Measurements from ENCODE around the gene C14orf119.

C14orf119 gene

DNA sequence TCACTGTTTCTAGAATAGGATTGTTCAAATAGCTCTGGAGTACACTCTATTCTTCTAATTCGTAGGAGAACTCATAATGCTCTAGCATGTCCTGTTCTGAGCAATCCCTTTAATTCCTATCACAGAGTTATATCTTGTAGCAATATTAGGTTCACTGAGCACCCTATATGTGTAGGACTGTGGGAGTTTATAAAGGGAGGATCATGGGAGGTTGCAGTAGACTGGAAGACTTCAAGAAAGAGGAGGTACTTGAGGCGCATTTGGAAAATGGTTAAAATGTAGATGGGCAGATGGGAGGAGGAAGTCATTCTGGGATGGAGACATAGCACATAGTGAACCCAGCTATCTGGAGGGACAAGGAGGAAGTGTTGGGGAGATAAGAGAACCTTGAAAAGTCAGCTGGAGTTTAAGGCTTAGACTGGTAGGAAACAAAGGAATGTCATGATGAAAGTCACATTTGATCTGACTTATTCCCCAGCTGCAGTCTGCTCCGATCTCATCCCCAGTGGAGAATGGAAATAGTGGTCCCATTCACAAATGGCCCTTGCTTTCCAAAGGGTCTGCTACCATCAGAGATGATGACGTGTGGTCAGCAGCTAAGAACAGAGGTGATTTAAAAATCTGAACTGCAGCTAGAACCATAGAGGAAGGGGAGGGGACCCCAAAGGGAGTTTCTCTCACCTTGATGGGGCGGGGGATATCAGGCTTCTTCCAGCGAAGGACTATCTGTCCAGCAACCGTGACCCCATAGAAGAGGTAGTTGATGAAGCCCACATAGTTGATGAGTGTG lies 33.9 kb downstream of the C14orf119 start:
- FAIRE-seq, result no peak

DNA sequence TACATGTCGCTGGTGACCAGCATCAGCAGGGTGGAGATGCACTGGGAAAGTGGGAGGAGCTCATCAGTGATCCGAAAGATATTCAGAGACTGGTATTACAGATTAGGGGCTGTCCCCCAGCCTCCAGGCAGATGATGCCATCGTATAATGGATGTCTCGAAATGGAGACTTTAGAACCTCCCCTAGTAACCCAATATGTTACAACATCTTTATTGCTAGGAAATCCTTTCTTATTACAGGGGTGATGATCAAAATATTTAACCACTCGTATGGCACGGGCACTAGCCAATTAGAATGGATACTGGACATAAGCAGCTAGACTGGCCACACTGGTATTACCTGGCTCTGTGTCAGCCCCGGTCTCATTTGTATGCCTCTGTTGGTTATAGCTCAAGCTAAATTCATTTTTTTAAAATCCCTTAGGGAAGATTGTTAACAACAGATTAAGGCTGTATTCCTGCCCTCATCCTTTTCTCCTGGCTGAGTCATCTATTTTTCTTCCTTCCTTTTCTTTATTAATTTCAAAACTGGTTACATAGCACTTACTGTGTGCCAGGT lies 34.5 kb downstream of the C14orf119 start:
- no peak for FAIRE-seq

DNA sequence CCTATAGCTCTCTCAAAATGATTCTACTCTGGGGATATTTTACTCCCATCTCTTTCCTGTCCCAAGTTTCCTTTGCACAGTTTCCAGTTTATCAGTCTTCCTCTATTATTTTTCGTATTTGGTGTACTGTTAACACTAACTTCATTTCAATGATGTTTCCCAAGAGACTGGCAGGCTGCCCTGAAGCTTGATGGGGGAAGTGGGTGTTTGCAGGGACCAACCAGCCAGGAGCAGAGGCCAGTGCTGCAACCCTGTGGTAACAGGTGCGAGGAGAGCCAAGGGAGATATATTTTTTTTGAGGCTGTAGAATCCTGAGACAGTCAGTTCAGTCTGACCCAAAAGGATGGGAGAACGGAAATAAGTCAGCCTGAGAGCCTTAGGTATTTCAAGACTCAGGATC lies 35.6 kb downstream of the C14orf119 start:
- FAIRE-seq, result no peak

DNA sequence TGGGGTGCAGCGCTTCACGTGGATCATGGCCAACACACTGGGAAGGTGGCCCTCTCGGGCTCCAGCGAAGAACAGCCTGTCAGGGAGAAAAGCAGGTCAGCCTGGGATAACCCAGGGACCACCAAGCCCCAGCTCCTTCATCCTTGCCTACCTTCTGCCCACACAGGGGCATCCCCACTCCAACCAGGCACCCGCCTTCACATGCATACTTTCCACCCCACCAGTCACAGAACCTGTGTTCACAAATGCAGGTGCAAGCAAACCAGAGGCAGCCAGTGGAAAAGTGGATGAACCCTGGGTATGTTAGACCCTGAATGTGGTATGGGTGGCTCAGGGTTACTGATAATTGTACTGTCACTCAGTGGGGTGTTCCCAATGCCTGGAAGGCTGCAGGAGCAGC lies 36.2 kb downstream of the C14orf119 start:
- no peak for FAIRE-seq

DNA sequence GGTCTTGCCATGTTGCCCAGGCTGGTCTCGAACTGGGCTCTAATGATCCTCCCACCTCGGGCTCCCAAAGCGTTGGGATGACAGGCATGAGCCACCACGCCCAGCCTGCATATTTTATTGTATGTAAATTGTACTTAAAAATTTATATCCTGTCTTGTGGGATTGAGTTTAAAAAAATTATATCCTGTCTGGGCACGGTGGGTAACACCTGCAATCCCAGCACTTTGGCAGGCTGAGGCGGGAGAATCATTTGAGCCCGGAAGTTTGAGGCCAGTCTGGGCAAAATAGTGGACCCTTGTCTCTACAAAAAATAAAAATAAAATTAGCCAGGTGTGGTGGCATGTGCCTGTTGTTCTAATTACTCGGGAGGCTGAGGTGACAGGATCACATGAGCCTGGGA lies 37.7 kb downstream of the C14orf119 start:
- FAIRE-seq, result no peak

DNA sequence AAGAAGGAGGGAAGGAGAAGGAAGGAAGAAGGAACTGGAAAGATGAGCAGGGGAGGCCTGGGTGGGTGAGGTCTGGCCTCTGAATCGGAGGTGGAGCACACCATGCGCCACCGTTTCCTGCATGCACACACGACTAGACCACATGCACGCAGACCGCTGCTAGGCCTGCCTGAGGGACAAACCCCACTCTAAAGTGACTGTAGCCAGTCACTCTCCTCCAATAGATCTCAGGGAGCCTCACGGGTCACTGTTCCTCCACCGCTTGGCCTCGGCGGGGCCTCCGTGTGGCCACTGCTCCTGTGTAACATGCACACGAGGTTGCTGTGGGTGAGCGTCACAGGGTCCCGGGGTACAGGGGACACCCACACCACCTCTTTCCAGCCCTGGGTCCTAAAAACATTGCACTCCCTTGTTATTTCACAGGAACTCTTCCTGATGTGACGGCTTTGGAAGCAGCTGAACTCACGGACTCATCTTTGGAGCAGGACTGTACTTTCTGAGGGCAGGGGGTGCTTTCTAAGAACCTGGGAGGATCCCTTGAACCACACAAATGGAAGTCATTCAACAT lies 41.3 kb downstream of the C14orf119 start:
- FAIRE-seq, result no peak

DNA sequence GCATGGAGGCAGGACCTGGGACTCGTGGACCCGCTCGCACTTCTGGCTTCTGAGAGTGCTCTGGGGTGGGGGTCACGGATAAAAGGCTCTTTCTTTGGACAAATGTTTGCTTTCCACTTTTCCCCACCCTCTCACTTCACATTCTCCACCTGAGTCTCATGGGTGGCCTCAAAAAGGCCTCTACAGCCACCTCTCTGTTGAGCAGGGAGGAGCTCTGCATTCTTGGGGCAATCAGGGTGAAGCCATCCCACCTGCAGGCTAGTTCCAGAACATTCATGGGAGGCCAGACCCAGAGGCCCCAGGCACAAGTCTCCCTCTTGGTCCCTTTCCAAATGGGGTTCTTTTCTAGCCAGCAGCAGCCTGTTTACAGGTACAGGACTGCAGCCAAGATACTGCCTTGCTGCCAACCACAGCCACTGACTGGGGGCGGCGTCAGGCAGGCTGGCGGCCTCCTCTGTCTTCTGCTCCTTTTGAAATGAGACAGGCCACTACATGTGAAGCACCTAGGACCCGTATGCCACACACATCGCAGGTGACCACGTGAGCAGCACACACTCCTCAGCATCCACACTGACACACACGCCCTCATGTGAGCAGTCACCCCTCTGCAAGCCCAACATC lies 42.0 kb downstream of the C14orf119 start:
- no peak for FAIRE-seq

DNA sequence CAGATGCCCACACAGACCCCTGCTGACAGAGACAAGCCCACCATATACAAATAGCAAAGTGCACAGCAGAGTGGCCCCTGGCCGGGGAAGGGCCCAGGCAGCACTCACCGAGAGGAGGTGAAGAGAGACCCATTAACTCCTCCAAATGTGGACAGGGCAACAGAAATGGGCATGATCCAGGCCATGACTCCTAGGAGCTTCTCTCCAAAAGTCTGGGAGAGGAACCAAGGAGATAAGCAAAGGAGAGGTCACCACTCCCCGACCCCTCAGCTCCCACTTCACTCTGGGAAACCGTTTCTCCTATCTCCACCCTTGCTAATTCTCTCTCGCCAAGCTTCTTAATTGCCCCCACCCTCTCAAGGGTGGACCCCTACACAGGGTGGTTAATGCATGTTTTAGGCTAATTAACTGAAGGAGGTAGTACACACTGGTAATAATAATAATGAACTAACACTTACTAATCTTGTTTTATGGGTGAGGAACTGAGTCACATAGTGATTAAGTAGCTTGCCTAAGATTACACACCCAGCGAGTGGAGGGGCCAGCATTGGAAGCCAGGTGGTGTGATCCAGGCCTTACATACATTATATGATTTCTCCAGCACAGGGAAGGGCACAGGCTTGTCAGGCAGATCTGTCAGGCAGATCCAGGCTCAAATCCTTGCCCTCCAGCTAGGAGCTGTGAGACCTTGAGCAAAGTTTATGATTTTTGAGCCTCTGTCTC lies 42.7 kb downstream of the C14orf119 start:
- FAIRE-seq, result no peak

DNA sequence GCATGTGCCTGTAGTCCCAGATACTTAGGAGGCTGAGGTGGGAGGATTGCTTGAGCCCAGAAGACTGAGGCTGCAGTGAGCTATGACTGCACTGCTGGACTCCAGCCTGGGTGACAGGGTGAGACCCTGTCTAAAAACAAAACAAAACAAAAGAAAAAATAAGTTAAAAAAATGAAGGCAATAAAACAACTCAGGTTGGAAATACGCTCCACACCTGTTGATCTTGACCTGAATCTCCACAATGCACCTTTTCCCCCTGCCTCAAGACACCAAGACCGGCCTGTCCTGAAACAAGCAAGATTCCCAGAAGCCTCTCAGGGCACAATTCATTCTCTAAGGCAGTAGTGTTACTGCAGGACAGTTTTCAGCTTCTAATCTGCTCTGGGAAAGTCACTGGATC lies 44.6 kb downstream of the C14orf119 start:
- no peak for FAIRE-seq

DNA sequence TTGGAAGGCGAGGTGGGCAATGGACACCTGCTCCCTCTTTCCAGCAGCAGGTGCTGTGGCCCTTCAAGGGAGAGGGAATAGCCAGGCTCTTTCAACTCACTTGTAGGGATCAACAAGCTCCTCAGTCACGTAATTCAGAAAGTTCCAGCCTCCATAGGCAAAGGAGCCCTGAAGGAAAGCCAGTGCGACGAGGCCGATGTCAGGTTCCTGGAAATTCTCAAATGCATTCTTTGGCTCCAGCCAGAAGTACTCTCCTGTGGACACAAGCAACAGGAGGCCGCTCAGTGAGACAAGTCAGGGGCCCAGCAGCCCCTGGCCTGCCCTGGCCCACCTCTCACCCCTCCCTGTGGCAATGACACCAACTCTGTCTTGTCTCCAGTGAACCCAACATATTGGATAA lies 45.1 kb downstream of the C14orf119 start:
- no peak for FAIRE-seq

DNA sequence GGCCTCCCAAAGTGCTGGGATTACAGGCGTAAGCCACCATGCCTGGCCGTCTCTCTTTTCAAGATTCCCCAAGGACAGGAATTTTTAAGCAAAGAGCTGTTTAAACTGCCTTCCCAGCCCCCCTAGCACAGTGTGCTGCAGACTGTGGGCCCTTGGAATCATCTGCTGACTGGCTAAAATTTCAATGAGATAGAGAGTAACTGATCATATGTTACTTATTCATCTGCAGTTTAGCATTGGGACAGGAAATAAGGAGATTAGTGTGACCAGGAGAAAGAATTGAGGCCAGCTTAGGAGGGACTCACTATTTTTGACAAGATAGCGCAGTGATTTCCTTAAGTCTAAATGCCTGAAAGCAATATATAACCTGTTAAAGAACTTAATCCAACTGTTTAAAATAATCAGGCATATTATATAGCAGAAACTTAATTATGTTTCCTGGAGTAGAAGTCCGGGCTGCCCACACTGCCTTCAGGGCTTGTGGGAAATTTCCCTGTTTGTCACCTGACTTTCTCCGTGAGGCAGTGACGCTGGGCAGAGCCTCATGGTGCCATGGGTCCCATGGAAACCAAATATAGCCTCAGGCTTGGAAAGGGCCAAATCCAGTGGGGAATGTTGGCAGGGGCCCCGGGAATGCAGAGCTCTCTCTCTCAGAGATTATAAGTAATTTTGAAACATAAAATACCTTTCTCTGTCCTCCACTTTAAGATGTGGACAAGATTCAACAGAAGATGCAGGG lies 46.6 kb downstream of the C14orf119 start:
- no peak for FAIRE-seq

DNA sequence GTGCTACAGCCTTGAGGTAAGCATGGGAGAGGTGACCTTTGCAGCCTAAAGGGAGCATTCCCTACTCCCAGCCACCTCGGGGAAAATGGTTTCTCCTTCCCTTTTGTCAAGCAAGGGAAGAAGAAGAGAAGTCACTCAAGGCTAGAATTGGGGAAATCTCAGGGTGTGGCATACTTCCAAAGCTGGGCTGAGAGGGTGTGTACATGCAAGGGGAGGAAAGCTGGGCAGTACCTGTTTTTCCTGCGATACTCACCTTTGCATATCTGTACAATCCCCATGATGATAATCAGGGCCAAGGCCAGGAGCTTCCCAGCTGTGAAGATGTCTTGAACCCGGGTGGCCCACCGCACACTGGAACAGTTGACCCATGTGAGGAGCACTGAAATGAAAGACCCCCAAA lies 47.5 kb downstream of the C14orf119 start:
- FAIRE-seq, result no peak

DNA sequence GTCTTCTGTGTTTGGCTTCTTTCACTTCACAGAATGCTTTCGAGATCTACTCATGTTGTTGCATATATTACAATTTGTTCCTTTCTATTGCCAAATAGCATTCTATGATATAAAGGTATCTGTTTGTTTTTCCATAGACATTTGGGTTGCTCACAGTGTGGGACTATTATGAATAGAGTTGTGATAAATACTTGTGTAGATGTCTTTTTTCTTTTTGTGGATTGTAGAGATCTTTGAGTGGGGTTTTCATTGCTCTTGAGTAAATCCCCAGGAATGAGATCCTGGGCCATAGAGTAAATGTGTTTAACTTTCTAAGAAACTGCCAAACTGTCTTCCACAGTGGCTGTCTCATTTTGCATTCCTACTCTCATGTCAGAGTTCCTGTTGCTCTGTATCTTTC lies 48.6 kb downstream of the C14orf119 start:
- FAIRE-seq, result no peak

DNA sequence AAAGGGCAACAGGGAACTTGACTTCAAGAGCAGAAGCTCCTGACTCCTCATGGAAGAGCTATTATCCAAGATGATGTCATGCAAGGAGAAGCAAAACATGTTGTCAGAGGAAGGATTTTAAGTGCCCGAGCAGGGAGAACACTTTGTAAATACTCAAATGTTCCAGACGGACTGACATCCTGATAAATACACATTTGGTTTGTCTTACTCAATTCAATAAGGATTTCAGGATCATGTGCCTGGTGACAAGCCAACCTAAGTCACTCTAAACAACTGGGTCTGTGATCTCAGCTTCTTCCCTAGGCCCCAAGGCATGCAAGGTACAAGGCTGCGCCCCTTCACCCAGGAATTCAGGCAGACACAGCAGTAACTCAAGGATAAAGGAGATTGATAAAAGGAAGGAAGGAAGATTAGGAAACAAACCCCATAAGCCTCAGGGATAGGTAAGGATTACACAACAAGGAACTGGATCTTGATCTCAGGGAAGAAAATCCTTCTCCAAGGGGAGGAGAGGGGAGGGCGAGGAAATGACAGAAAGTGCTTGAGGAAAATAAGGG lies 50.6 kb downstream of the C14orf119 start:
- FAIRE-seq, result no peak

DNA sequence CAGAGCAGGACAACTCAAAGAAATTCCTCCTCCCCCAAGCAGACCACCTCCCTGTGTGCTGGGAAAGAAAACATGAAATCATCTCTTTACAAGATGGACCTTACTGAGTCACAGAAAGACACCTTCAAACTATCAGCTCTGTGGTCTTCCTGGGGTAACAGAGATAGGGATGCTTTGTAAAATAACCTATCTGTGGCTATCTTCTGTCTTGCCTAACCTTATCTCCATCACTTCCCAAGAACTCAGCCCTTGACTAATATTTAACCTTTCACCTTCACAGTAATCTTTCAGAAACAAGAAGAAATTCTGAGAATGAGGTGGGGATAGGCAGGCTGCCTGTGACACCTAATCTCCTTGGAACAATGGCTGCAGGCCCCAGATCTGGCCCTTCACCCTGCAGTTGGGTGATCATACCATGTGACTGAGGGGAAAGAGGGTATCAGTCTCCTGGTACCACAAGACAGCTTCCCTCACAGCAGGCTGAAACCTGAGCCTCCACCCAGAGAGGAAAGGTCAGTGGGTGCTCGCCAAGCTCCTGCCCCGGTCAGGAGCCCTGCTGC lies 51.1 kb downstream of the C14orf119 start:
- no peak for FAIRE-seq

DNA sequence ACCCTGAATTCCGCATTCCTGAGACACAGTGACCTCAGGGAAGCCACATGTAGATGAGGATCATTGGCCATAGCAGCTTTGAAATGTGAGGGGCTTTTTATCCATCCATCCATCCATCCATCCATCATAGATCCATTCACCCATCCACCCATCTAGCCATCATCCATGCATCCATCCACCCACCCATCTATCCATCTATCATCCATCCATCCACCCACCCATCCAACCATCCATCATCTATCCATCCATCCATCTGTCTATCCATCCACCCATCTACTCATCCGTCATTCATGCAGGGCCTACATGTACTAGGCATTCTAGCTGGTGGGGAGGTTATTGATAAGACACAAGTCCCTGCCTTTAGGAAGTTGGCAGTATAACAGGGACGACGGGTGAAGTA lies 51.7 kb downstream of the C14orf119 start:
- FAIRE-seq, result no peak

DNA sequence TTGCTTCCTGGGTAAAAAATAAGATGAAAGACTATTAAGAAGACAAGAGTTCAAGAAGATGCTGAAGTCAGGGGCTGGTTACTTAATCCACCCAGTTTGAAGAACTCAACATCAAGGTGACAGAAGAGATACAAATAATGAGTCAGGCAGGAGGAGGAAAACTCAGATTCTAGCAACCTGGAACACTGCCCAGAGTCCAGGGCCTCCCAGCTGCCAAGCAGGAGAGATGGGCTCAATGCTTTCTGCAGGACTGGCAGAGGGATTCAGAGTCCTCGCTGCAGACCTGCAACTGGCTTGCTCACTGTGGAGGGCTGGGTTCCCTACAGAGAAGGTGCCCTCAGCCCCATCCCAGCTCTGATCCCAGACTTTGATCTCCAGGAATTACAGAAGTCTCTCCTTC lies 52.4 kb downstream of the C14orf119 start:
- no peak for FAIRE-seq

DNA sequence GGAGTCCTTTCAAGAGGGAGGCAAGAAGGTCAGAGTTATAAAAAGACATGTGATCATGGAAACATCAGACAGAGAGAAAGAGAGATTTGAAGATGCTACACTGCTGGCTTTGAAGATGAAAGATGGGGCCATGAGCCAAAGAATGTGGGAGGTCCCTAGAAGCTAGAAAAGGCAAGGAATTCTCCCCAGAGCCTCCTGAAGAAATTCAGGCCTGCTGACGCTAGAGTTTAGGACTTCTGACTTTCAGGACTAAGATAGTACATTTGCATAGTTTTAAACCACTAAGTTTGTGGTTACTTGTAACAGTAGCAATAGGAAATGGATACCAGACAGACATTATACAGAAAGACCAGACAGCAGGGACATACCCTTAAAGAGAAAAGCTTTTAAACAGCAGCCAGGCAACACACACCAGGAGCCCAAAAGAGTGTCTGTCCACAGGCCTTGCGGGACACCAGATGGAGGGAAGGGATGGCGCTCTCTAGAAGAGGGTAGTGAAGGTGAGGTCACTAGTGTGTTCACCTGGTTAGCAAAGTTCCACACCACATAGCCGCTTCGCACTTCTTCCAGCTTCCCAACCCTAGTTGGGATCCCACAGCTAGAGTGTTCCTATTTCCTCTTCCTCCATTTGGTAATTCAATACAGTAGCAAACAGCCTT lies 53.4 kb downstream of the C14orf119 start:
- no peak for FAIRE-seq

DNA sequence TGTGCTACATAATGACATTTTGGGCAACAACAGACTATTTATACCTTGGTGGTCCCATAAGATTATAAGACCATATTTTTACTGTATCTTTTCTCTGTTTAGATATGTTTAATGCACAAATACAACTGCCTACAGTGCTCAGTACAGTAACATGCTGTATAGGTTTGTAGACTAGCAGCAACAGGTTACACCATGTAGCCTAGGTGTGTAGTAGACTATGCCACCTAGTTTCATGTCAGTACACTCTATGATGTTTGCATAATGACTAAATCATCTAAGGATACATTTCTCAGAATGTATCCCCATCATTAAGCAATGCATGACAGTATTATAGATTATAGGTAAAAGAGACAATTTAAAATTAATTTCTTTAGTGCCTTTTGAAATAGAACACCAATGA lies 54.4 kb downstream of the C14orf119 start:
- FAIRE-seq, result no peak

All from endometrium (tissue), 2 donors.